BE2C (cell line): ENCODE results near the gene MYOZ3.

Experiments used
- DNase-seq: peaks from one replicate; pipeline ENCODE4 v3.0.0-alpha.2; 2020
- H3K27me3 ChIP-seq: fragments of 250-450 bp; sonication (Bioruptor Pico); 2 replicates; pipeline ENCODE4 v1.5.1; 2020; ENCODE audit warnings: mild to moderate bottlenecking
- H3K36me3 ChIP-seq: fragments of 250-450 bp; sonication (Bioruptor Pico); 2 replicates; pipeline ENCODE4 v1.5.1; 2020; ENCODE audit warnings: mild to moderate bottlenecking
- H3K4me1 ChIP-seq: fragments of 250-450 bp; sonication (Bioruptor Pico); 2 replicates; pipeline ENCODE4 v1.5.1; 2020
- H3K4me3 ChIP-seq: 2 replicates; pipeline ENCODE4 v1.5.1; 2011; ENCODE audit warnings: low read depth, low read length
- H3K9me3 ChIP-seq: fragments of 250-450 bp; sonication (Bioruptor Pico); 2 replicates; pipeline ENCODE4 v1.5.1; 2020
- TF ChIP-seq, protein P1 (sequence below): IDR thresholded peaks from 2 replicates; pipeline ENCODE4 v1.5.1; 2012; ENCODE audit warnings: mild to moderate bottlenecking, low read depth, low read length

MYOZ3 gene

GRCh38 chr5:150658699-150659265, 2.3 kb upstream of the MYOZ3 start:
- peaks cover 10% of the 10 kb centered on the region for H3K4me1 ChIP-seq
- no peak overlapping the region for H3K4me3 ChIP-seq
- TF ChIP-seq, protein P1, sequence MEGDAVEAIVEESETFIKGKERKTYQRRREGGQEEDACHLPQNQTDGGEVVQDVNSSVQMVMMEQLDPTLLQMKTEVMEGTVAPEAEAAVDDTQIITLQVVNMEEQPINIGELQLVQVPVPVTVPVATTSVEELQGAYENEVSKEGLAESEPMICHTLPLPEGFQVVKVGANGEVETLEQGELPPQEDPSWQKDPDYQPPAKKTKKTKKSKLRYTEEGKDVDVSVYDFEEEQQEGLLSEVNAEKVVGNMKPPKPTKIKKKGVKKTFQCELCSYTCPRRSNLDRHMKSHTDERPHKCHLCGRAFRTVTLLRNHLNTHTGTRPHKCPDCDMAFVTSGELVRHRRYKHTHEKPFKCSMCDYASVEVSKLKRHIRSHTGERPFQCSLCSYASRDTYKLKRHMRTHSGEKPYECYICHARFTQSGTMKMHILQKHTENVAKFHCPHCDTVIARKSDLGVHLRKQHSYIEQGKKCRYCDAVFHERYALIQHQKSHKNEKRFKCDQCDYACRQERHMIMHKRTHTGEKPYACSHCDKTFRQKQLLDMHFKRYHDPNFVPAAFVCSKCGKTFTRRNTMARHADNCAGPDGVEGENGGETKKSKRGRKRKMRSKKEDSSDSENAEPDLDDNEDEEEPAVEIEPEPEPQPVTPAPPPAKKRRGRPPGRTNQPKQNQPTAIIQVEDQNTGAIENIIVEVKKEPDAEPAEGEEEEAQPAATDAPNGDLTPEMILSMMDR, result no peak
- no peak for DNase-seq
- no peaks in the 10 kb centered on the region for H3K27me3 ChIP-seq
- H3K9me3 ChIP-seq, result no peaks in the 10 kb centered on the region
- H3K36me3 ChIP-seq, result no peaks in the 10 kb centered on the region

GRCh38 chr5:150659360-150660107, 1.5 kb upstream of the MYOZ3 start:
- no peaks in the 10 kb centered on the region for H3K9me3 ChIP-seq
- TF ChIP-seq, protein P1, result no peak
- H3K4me3 ChIP-seq, result no peak overlapping the region
- DNase-seq, result no peak
- H3K4me1 ChIP-seq, result peaks cover 10% of the 10 kb centered on the region
- no peaks in the 10 kb centered on the region for H3K36me3 ChIP-seq
- no peaks in the 10 kb centered on the region for H3K27me3 ChIP-seq

- TF ChIP-seq, protein P1, result no peak
- Histone ChIP-seq H3K9me3 (no peaks in the 10 kb centered on the region), H3K27me3 (no peaks in the 10 kb centered on the region), H3K4me1 (peaks cover 10% of the 10 kb centered on the region), H3K36me3 (no peaks in the 10 kb centered on the region), H3K4me3 (no peak overlapping the region)
- no peak for DNase-seq
Observed at GRCh38 chr5:150660108-150660831, 781 bp upstream of the MYOZ3 start.

DNA sequence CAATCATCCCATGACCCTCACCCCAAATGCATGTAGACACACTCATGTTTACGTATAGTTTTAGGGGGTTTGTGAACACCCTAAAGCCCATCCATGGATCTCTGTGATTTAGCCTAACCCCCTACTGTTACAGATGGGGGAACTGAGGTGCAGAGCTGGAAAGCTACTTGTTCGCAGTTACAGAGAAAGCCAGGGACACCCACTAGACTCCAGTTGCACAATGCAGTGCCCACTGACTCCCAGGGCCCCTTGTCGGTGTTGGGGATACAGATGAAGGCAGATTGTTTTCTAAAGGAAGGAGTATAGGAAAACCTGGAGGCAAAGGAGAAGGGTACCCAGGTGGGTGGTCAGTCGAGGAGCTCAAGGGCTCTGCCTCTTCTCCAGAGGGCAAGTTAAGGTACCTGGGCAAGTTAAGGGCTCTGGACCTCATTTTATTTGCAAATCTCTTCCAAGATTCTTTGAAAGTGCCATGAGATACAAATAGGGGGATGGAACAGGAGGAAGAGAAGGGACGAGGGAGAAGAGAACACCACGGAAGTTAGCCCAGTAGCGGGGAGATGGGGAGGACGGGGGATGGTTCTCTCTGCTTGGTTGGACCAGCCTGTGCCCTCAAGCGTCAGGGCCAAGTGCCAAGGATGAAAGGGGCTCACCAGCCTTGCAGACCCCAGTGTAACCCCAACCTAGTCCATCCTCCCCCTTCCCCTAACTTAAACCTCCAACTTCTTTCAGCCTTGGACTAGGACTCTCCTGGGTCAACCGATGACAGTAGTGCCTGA, 958 bp downstream of the MYOZ3 start:
- peaks cover 8% of the 10 kb centered on the region for H3K4me1 ChIP-seq
- no peak for DNase-seq
- no peaks in the 10 kb centered on the region for H3K9me3 ChIP-seq
- no peaks in the 10 kb centered on the region for H3K27me3 ChIP-seq
- TF ChIP-seq, protein P1, result no peak
- no peaks in the 10 kb centered on the region for H3K36me3 ChIP-seq
- no peak overlapping the region for H3K4me3 ChIP-seq

DNA sequence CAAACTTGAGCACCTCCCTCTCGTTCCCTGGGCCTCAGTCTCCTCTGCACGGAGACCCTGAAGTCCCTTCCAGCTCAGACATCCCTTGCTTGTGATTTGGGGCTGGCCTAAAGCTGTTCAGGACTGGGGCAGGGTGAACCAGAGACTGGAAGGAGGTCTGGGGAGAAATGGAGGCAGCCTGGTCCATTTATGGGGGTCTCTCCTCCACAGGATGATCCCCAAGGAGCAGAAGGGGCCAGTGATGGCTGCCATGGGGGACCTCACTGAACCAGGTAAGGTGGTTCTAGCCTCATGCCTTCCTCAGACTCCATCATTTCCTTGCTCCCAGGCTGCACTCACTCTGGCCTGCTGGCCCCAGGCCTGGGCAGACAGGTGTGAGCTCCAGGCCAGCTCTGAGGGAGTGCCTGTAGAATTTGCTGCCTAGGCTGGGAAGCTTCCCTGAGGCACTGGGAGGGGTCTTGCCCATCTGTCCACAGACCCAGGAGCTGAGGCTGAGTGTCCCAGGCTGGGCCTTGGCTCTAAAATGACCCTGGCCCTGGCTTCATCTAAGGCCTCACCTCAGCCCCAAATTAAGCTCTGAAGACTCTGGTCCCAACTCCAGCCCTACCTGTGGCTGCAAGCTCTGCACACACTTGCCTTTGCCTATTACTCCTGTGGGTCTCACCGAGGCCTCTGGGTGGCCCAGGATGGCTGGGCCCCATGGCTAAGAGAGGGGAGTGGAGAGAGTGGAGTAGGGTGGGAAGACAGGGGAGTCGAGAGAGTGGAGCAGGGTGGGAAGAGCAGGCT, 1.9 kb downstream of the MYOZ3 start:
- TF ChIP-seq, protein P1, result no peak
- no peaks in the 10 kb centered on the region for H3K27me3 ChIP-seq
- H3K36me3 ChIP-seq, result no peaks in the 10 kb centered on the region
- DNase-seq, result no peak
- no peak overlapping the region for H3K4me3 ChIP-seq
- peaks cover 4% of the 10 kb centered on the region for H3K4me1 ChIP-seq
- H3K9me3 ChIP-seq, result no peaks in the 10 kb centered on the region
